OCI-LY3 (cell line): ENCODE results near the gene ACTG1.

Experiments
- CTCF ChIP-seq: fragments of 200-600, 300-600 bp; sonication (generic); IDR thresholded peaks from 2 replicates; pipeline ENCODE4 v1.5.1; 2014; ENCODE audit warnings: antibody characterized with exemption, low read length, low read depth
- EZH2phosphoT487 ChIP-seq: fragments of 200-600 bp; shearing (Covaris generic); IDR thresholded peaks from 2 replicates; pipeline ENCODE4 v1.6.1; 2018; ENCODE audit warnings: antibody characterized with exemption, mixed run types, low read depth

DNA sequence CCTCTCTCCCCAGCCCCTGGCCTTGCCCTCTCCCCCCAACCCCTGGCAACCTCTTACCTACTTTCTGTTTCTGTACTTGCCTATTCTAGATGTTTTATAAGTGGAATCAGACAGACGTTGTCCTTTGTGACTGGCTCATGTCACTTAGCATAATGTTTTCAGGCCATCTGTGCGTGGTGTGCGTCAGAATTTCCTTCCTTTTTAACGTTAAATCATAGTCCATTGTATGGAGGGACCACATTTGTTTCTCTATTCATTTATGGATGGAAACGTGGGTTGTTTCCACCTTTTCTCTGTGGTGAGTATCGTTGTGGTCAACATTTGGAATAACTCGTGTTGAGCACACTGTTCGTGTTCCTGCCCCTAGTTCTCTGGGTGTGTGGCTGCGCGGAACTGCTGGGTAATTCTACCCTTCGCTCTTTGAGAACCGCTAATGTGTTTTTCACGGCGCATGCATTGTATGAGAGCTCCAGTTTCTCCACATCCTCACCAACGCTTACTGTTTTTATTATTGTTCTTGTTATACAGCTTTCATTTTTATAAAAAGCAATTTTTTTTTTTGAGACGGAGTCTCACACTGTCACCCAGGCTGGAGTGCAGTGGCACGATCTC lies 26.3 kb downstream of the ACTG1 start:
- no peak for TF ChIP-seq CTCF
- no peak for TF ChIP-seq EZH2phosphoT487
